ENCODE measurements around the gene S100A5.

The S100A5 gene

GRCh38 chr1:153546796-153547559 lies 6.2 kb upstream of the S100A5 start:
- no peak for DNase-seq

GRCh38 chr1:153546371-153546770 lies 5.6 kb upstream of the S100A5 start:
- no peak for DNase-seq

DNA sequence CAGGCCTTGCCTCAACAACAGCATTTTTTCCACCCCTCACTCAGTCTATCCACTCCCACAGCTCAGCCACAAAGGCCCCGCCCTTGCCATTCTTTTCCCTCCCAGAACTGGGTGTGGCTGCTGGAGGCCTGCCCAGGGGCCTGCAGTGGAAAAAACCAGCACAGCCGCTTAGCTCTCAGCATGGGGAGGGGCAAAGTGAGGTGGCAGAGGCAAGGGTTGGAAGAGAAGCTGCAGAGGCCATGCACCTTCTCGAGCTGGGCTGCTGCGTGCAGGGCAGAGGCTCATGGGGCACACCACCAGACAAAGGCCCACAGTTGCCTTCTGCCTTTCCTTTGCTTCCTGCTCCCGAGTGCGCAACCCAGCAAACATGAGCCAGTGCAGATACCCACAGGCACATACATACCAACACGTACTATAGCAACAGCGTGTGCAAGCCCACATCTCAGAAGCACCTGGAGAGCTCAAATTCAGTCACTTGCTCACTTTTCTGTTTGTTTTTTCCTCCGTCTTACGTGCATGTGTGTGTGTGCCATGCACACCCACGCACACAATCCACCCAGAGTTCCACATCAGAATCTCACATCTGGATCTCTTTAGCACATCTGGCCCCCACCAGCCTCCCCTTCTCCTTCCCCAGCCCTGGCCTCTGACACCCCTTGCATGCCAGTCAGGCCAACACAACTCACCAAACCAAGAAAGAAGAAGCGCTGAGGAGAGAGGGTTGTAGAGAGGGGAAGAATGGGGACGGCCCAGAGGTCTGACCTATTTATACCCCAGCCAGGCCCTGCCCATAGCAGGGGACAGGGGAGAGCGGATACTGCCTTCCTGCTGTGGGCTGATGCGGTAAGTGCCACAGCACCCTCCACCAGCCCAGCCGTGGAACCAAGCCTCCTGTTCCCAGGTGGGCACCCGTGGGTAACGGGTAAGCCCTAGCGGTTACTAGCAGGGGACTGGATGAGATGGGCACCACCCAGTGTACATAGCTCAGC lies 4.6 kb upstream of the S100A5 start, which contains the start of gene S100A4:
Gene S100A4 (minus strand): TSS at position 740 of the 989 bp plus-strand sequence. CDS start 1,012 bp downstream, outside the sequence.
- DNase-seq, result peak; percentile 97 to 98

DNA sequence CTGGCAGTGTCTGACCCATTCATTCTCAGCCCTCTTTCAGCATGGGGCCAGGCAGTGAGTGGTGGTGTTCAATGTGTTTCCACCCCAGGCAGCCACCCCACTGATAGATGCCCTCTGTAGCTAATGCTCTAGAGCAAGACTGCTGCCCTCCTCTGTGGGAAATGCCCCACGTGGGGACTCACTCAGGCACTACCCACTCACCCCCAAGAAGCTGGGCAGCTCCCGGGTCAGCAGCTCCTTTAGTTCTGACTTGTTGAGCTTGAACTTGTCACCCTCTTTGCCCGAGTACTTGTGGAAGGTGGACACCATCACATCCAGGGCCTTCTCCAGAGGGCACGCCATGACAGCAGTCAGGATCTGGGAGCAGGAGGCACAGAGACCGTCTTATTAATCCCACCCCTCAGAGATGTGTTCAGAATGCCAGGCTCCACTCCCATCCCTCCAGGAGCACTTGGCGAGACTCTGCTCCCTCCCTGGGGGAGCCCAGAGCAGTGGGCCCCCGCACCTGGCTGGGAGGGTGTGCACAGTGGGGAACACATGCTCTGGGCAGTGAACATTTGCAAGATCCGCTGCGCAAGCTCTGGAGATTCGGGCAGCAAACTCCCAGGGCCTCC lies 3.8 kb upstream of the S100A5 start:
- DNase-seq, result no peak

DNA sequence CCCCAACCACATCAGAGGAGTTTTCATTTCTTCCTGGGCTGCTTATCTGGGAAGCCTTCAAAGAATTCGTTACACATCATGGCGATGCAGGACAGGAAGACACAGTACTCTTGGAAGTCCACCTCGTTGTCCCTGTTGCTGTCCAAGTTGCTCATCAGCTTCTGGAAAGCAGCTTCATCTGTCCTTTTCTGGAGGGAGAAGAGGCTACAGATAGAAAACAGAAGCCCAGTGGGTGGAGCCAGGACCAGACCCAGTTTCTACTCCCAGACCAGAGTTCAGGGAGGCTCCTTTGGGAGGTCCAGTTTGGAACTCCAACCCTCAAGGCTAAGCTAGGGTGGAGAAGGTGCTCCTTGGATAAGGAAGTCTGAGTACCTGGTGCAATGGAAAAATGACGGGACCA lies 3.0 kb upstream of the S100A5 start:
- DNase-seq, result no peak

DNA sequence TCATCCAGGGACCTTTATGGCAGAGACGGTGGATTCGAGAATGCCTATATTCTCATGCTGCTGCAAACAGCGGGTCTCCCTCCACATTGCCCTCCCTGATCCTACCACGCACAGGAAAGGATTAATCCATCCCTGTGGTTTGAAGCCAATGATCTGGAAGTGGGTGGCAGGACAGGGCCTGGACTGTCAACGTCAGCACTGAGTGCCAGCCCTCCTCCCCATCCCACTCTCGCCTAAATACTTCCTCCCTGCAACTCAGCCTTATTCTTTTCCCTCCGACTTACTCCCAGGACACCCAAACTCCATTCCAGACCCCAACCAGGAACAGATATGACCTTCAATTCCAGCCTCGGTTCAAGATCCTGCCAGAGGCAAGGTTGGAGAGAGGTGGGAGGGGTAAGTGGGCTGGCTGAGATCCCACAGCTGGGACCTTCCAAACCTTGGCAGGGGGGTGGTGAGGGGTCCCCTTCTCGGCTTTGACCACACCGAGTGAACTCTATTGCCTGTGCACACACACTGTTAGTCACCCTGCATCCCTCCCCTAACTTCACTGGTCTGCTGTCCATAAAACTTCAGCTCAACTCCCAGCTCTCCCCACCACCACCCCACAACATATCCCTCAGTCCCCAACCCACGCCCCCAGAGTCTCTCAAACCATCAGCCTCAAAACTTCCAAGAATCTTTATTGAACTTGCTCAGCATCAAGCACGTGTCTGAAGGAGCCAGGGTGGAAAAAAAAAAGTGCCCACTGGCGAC lies 2.4 kb upstream of the S100A5 start:
- DNase-seq, result no peak

DNA sequence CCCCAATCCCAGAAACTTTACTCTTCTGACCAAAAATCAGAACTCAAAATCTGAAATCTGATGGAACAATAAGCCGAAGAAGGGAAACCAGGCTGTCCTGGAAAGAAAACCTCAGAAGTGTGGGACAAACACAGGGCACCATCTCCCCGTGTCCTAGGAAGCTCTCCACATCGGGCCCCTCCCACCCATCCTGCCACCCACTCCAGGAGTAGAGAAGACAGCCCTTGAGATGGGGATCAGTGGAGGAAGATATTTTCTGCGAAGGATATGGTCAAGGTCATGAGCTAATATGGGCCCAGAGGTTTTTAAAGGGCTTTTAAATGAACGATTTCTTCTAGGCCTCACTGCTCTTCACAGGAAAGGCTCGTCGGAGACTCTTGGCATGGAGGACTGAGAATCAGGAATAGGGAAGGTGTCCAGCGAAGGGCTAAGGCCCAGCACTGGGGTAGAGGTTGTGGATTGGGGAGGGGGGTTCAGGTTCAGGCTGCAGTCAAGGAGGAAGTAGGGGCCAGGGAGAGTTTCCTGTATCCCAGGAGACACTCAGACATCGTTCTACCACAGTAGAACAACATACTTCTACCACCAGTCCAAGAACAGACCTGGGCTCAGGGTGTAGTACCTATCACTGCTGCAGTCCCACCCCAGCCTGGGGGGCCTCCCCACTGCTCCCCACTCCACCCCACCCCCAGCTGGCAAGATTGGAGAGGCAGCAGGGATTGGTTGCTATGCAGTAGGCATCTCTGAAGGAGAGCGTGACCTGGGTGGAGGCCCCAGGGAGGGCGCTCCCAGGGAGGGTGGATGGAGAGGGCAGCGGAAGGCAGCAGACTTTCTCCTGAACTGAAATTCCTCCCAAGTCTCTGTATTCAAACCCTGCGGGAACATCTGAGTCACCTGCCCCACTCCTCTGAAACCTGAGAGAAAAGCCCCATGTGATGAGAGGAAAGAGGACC lies 1.2 kb upstream of the S100A5 start:
- DNase-seq, result peak; percentile 22 to 23

DNA sequence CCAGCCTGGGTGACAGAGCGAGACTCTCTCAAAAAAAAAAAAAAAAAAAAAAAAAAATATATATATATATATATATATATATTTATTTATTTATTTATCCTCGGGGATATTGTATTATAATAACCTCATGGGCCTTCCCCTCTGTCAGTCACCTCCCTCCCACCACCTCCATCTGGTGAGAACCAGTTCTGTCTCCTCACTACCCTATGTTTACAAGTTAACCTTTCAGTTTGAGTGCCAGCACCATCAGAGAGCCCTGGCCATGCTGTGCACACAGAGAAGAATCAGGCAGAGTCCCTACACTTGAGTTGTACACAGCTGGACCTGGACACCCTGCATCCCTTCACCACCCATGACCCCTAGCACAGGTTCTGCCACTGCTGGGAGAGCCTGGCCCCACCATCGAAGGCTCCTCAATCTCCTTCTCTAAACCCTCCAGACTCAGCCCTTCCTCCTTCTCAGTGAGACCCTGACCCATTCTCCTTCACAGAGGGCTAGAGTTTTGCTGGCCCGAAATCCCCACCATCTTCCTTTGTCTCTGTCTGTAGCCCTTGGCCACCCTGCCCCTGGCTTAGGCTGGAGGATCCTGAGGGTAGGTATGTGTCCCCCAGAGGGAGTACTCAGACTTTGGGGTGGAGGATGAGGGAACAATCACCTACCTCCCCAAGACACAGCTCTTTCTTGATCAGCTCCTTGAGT lies 1.2 kb downstream of the S100A5 start:
- DNase-seq, result no peak

- no peak for DNase-seq
Observed at GRCh38 chr1:153538315-153538821, 2.4 kb downstream of the S100A5 start.

DNA sequence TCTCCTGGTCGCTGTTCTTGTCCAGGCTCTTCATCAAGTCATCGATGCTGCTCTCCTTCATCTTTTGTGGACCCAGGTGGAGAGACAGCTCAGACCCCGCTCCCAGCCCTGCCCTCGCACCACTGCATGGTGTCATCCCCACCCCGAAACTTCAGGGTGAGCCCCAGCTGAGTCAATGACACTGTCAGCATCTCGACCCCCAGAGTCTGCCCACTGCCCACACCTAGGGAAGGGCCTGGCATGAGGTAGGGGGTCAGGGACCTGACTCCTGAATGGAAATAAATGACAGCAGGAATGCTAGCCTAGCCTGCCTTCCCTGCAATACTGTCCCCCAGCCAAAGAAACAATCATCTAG lies 3.4 kb downstream of the S100A5 start:
- DNase-seq, result no peak

GRCh38 chr1:153536671-153537375 lies 3.9 kb downstream of the S100A5 start:
- DNase-seq, result no peak

GRCh38 chr1:153536012-153536670 lies 4.6 kb downstream of the S100A5 start:
- peak; percentile 84 to 87 for DNase-seq

DNA sequence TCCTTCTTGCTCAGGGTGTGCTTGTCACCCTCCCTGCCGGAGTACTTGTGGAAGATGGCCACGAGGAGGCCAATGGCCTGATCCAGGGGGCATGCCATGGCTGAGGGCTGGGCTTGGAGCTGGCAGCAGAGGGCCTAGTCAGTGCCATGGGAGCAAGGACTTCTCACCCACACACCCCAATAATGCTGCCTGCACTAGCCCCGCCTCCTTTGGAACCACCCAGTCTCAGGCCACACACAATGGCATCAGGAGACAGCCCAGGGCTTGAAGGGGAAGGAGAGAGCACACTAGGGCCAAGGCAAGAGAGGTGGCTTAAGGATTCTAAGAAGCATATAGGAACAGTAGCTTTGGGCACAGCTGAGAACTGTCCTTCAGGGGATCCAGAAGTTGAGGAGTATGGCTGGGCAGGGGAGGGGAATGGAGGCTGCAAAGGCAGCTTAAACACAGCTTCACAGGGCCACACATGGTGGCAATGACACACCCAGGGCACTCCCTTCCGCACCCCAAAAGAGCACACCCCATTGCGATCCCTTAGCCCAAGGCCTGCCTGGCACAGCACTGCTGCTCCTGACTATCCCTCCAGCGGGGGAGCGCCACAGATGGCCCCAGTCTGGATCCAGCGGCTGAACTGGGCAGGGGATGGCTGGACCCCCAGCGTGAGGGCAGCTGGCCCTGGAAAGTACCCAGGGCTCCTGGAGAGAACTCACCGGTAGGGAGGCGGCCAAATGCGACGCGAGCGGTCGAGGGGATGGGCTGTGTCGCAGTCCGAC lies 5.3 kb downstream of the S100A5 start, which contains the start of gene S100A6:
Gene S100A6 (minus strand): TSS at position 750 of the 770 bp plus-strand sequence. CDS start 652 bp downstream, at position 98.
- peak; percentile 68 to 71 for DNase-seq

DNA sequence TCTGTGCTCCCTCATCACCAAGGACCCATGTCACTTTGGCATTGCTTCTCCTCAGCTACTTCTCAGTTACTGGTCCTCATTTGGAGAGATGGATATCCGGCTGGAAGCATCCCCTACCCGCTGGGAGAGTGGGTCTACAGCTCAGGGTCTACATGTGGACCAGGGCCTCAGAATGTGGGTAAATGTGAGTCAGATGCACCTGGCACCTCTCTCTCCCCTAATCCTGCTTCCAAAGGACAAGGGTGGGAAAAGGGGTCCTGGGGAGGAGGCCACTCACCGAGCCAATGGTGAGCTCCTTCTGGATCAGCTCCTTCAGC lies 5.9 kb downstream of the S100A5 start:
- DNase-seq, result peak in 1 of 2 experiments; percentile 23

DNA sequence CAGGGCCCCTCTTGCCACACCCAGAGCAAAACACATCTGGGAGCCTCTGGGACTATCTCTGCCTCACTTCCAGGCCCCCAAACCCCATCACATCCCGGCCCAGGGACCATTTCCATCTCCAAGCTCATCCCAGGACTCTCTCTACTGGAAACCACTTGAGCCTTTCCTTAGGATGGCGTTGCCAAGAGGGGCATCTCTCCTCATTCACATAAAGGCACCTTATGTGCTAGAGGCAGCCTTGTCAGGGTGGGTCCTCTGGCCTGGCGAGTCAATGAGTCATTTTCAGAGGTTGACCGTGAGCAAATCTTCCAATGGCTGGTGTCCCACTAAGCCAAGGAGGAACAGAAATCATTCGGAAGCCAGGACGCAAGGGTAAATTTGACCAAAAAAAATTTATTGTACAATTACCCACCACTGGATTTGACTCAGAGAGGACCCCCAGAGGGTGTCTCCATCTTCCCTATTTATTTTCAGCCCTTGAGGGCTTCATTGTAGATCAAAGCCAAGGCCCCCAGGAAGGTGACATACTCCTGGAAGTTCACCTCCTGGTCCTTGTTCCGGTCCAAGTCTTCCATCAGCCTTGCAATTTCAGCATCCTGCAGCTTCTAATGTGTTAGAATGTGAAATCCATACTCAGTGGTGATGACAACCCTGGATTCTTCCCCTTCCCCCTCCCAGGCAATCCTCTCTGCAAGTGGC lies 6.4 kb downstream of the S100A5 start:
- peak in 1 of 2 experiments; percentile 25 for DNase-seq

GRCh38 chr1:153533689-153534201 lies 7.0 kb downstream of the S100A5 start:
- DNase-seq, result no peak
